ENCODE measurements around the gene ITPRIP. TPM values are rescaled to one million over a fixed set of nuclear protein-coding genes. Genes with fewer than 3 reads are reported as not detected.

ITPRIP gene
- total and polyA plus RNA-seq, 2 donors from 2014 or later = 9.0 to 21.6 TPM

DNA sequence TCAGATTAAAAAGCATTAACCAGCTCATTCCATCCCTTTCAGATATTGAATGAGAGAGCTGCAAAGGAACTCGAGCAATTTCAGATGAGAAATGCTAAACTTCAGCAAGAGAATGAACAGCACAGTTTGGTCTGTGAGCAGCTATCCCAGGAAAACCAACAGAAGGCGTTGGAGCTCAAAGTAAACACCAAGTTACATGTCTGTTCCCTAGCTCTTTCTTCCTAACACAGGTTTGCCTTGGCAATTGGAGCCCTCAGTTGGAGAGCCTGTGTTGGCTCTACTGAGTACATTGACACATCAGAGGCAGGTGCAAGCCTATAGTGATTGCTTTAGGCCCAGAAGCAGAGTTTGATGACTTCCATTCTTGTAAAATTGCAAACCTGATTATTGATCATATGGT is 30.1 kb upstream of the ITPRIP start:
- H3K36me3 ChIP-seq (ENCODE audit: control insufficient read depth in 2 of 3, insufficient read depth in 3 of 3, low read length in 3 of 3) = no peaks in the 10 kb centered on the region
- H3K9ac ChIP-seq (ENCODE audit: low read length in 3 of 3) = no peak overlapping the region
- TF ChIP-seq, protein P1, sequence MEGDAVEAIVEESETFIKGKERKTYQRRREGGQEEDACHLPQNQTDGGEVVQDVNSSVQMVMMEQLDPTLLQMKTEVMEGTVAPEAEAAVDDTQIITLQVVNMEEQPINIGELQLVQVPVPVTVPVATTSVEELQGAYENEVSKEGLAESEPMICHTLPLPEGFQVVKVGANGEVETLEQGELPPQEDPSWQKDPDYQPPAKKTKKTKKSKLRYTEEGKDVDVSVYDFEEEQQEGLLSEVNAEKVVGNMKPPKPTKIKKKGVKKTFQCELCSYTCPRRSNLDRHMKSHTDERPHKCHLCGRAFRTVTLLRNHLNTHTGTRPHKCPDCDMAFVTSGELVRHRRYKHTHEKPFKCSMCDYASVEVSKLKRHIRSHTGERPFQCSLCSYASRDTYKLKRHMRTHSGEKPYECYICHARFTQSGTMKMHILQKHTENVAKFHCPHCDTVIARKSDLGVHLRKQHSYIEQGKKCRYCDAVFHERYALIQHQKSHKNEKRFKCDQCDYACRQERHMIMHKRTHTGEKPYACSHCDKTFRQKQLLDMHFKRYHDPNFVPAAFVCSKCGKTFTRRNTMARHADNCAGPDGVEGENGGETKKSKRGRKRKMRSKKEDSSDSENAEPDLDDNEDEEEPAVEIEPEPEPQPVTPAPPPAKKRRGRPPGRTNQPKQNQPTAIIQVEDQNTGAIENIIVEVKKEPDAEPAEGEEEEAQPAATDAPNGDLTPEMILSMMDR (IDR thresholded peaks at IDR 0.05; ENCODE audit: borderline replicate concordance, extremely low read depth, insufficient read depth) = no peak
- H3K27ac ChIP-seq (ENCODE audit: low read depth in 2 of 2, low read length in 2 of 2) = no peak overlapping the region
- FAIRE-seq (no peak), DNase-seq (no peak)
- H3K4me1 ChIP-seq (ENCODE audit: control insufficient read depth in 2 of 3, insufficient read depth in 2 of 3, low read depth in 1 of 3, low read length in 3 of 3) = no peaks in the 10 kb centered on the region
- H3K4me3 ChIP-seq (ENCODE audit: low read length in 3 of 3) = no peak overlapping the region
- intact Hi-C loops (cut with DNase I) = no loop called here
- H3K27me3 ChIP-seq (ENCODE audit: control insufficient read depth, insufficient read depth, low read length) = no peaks in the 10 kb centered on the region
- peaks cover 0 to 8% (median 0%) of the 10 kb centered on the region in 3 donors for H3K9me3 ChIP-seq (ENCODE audit: control insufficient read depth in 2 of 3, insufficient read depth in 1 of 3, low read length in 3 of 3)

DNA sequence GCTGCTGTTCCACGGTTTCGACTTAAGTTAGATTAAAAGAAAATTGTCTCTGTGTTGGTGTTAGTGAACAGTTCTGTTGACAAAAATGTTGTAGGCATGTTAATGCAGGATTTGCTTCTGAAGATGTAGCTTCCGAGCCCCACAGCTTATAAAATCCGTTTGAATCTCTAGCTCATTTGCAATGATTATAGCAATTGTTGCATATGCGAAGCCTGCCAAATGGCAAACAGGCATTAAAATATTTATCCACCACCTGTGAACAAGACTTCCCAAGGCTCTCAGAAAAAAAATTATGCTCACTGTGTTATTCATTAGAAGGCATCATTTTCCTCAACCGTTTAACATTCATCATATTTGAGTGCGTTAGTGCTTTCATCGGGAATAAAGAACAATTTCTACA is 29.6 kb upstream of the ITPRIP start:
- Histone ChIP-seq H3K4me3 (ENCODE audit: low read length in 3 of 3) (no peak overlapping the region), H3K4me1 (ENCODE audit: control insufficient read depth in 2 of 3, insufficient read depth in 2 of 3, low read depth in 1 of 3, low read length in 3 of 3) (no peaks in the 10 kb centered on the region), H3K27ac (ENCODE audit: low read depth in 2 of 2, low read length in 2 of 2) (no peak overlapping the region), H3K9ac (ENCODE audit: low read length in 3 of 3) (no peak overlapping the region), H3K27me3 (ENCODE audit: control insufficient read depth, insufficient read depth, low read length) (no peaks in the 10 kb centered on the region), H3K9me3 (ENCODE audit: control insufficient read depth in 2 of 3, insufficient read depth in 1 of 3, low read length in 3 of 3) (peaks cover 0 to 8% (median 0%) of the 10 kb centered on the region in 3 donors), H3K36me3 (ENCODE audit: control insufficient read depth in 2 of 3, insufficient read depth in 3 of 3, low read length in 3 of 3) (no peaks in the 10 kb centered on the region)
- DNase-seq (no peak), FAIRE-seq (no peak)
- TF ChIP-seq, protein P1 (IDR thresholded peaks at IDR 0.05; ENCODE audit: borderline replicate concordance, extremely low read depth, insufficient read depth) = no peak
- intact Hi-C loops (cut with DNase I) = no loop called here

DNA sequence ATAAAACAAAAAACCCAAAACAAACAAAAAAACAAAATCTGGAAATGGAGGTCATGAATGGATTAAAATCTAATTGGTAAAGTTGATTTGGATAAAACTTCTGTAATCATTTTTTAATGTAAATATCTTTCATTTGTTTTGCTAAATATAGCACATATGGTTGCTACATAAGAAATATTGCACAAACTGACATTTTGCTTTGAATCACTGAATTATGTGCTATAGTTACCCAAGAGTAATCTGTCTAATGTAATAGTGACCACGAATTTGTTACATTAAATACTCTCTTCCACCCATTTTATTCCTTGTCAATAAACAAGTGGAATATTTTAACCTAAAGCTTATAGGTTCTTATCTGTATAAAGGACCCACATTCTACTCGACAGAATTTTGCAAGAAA is 21.5 kb upstream of the ITPRIP start:
- no peak for FAIRE-seq
- no peak overlapping the region for H3K27ac ChIP-seq (ENCODE audit: low read depth in 2 of 2, low read length in 2 of 2)
- H3K27me3 ChIP-seq (ENCODE audit: control insufficient read depth, insufficient read depth, low read length) = no peaks in the 10 kb centered on the region
- TF ChIP-seq, protein P1 (IDR thresholded peaks at IDR 0.05; ENCODE audit: borderline replicate concordance, extremely low read depth, insufficient read depth) = no peak
- intact Hi-C loops (cut with DNase I) = no loop called here
- no peak overlapping the region for H3K9ac ChIP-seq (ENCODE audit: low read length in 3 of 3)
- no peaks in the 10 kb centered on the region for H3K4me1 ChIP-seq (ENCODE audit: control insufficient read depth in 2 of 3, insufficient read depth in 2 of 3, low read depth in 1 of 3, low read length in 3 of 3)
- no peaks in the 10 kb centered on the region for H3K36me3 ChIP-seq (ENCODE audit: control insufficient read depth in 2 of 3, insufficient read depth in 3 of 3, low read length in 3 of 3)
- H3K4me3 ChIP-seq (ENCODE audit: low read length in 3 of 3) = no peak overlapping the region
- no peak for DNase-seq
- no peaks in the 10 kb centered on the region for H3K9me3 ChIP-seq (ENCODE audit: control insufficient read depth in 2 of 3, insufficient read depth in 1 of 3, low read length in 3 of 3)
